ENCODE measurements around the gene CEP170B.
"Not testable (repeated sequence)": the region's sequence is repeated elsewhere in the genome, so short reads cannot be mapped to it uniquely, and the experiment has no call there.

CEP170B gene

GRCh38 chr14:104865081-104865630 lies at the start of gene CEP170B:
Gene CEP170B, plus strand, starts transcription at chr14:104865268. Its CDS starts 3,183 bp downstream, at chr14:104868451.
- no peak for DNase-seq (ENCODE audit: low read depth in 2 of 2, low spot score in 1 of 2)

- no peak for DNase-seq (ENCODE audit: low read depth in 2 of 2, low spot score in 1 of 2)
These were observed 48.5 kb upstream of the CEP170B start for GRCh38 chr14:104816616-104816884.

- DNase-seq (ENCODE audit: low read depth in 2 of 2, low spot score in 1 of 2): no peak
These were observed 46.9 kb upstream of the CEP170B start for GRCh38 chr14:104817930-104818713.

GRCh38 chr14:104818714-104819161 lies 46.3 kb upstream of the CEP170B start:
- DNase-seq (ENCODE audit: low read depth in 2 of 2, low spot score in 1 of 2): no peak

GRCh38 chr14:104819361-104819781 lies 45.7 kb upstream of the CEP170B start:
- DNase-seq (ENCODE audit: low read depth in 2 of 2, low spot score in 1 of 2): no peak

- DNase-seq (ENCODE audit: low read depth in 2 of 2, low spot score in 1 of 2): no peak
These were observed 44.3 kb upstream of the CEP170B start for GRCh38 chr14:104820669-104821228.

- no peak for DNase-seq (ENCODE audit: low read depth in 2 of 2, low spot score in 1 of 2)
These were observed 43.7 kb upstream of the CEP170B start for GRCh38 chr14:104821229-104821945.

- DNase-seq (ENCODE audit: low read depth in 2 of 2, low spot score in 1 of 2): no peak
These were observed 43.0 kb upstream of the CEP170B start for GRCh38 chr14:104821971-104822608.

- DNase-seq (ENCODE audit: low read depth in 2 of 2, low spot score in 1 of 2): no peak
These were observed 42.0 kb upstream of the CEP170B start for GRCh38 chr14:104822821-104823615.

- DNase-seq (ENCODE audit: low read depth in 2 of 2, low spot score in 1 of 2): no peak
These were observed 40.6 kb upstream of the CEP170B start for GRCh38 chr14:104824353-104824997.

- DNase-seq (ENCODE audit: low read depth in 2 of 2, low spot score in 1 of 2): peak; percentile 88 to 93
These were observed 38.7 kb upstream of the CEP170B start for GRCh38 chr14:104826189-104826860.

- no peak for DNase-seq (ENCODE audit: low read depth in 2 of 2, low spot score in 1 of 2)
These were observed 38.2 kb upstream of the CEP170B start for GRCh38 chr14:104826861-104827176.

- no peak for DNase-seq (ENCODE audit: low read depth in 2 of 2, low spot score in 1 of 2)
These were observed 37.7 kb upstream of the CEP170B start for GRCh38 chr14:104827177-104828055.

GRCh38 chr14:104830781-104831180 lies 34.3 kb upstream of the CEP170B start:
- DNase-seq (ENCODE audit: low read depth in 2 of 2, low spot score in 1 of 2): no peak

GRCh38 chr14:104836171-104836935 lies 28.7 kb upstream of the CEP170B start:
- not testable (repeated sequence) for DNase-seq (ENCODE audit: low read depth in 2 of 2, low spot score in 1 of 2)

- DNase-seq (ENCODE audit: low read depth in 2 of 2, low spot score in 1 of 2): no peak
These were observed 23.3 kb upstream of the CEP170B start for GRCh38 chr14:104841730-104842129.

GRCh38 chr14:104843006-104843405 lies 22.1 kb upstream of the CEP170B start:
- DNase-seq (ENCODE audit: low read depth in 2 of 2, low spot score in 1 of 2): no peak
